ENCODE data around the gene ZNHIT2. TPM values are rescaled to one million over a fixed set of nuclear protein-coding genes. Genes with fewer than 3 reads are reported as not detected.

Gene ZNHIT2
- total RNA-seq, 1 donor from 2014 or later: 11.1 TPM

DNA sequence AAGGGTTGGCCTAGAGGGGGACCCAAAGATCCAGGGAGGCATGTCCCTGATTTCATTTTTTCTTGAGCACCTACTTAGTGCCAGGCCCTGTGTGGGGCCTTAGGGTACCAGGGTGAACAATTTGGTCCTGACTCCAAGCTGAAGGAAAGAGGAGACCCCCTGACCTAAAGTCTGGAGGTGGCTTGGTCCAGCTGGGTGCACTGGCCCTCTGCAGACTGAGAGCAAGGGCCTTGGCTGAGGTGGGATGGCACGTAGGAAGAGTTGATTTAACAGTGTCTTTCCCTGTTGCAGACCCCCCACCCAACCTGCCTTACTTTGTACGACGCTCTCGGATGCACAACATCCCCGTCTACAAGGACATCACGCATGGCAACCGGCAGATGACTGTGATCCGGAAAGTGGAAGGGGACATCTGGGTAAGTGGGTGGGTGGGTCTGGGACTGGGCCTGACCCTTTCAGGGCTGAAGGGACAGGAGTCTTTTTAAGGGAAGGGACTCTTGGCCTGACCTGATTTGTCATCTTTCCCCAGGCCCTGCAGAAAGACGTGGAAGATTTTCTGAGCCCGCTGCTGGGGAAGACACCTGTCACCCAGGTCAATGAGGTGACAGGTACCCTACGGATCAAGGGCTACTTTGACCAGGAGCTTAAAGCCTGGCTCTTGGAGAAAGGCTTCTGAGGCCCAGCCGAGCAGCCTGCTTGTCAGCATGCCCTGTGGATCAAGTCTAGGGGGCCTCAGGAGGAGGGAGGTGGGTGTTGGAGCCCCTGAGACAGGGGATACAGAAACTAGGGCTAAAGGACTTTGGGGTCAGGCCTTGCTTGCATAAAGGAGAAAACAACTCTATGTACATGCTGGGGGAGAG is 7.9 kb upstream of the ZNHIT2 start:
- no peak overlapping the region for H3K4me3 ChIP-seq (ENCODE audit: low read depth, low read length)
- H3K36me3 ChIP-seq (ENCODE audit: control insufficient read depth, insufficient read depth, low read length): peaks cover 43% of the 10 kb centered on the region
- DNase-seq (ENCODE audit: low read depth): no peak
- H3K27me3 ChIP-seq (ENCODE audit: control insufficient read depth, insufficient read depth, low read length): no peaks in the 10 kb centered on the region
- no peak for FAIRE-seq
- TF ChIP-seq CTCF (IDR thresholded peaks at IDR 0.05; ENCODE audit: insufficient read depth, low read length, severe bottlenecking): no peak

DNA sequence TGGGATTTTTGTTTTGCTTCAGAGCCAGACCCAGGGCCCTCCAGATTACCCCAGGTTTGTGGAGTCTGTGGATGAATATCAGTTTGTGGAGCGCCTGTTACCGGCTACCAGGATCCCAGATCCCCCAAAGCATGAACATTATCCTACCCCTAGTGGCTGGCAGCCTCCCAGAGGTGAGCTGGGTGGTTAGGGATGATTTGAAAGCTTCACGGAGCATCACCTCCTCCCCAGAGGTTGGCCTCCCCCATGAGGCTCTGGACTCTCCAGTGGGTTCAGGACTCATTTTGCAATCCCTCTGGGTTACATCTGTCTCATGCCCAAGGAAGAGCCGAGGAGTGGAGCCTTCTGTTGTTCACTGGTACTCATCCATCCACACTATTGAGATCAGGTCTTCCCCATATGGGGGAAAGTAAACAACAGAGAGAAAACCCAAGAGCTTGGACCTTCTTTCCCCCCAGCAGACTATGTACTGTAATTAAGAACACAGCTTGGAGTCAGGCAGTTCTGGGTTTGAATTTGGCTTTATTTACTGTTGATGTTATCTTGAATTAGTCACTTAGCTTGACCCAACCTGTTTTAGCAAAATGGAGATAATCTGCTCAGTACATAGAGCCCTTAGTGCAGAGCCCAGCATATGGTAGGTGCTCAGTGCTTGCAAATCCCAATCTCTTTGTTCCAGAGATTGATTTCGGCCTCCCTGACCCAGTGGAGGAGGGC is 7.1 kb upstream of the ZNHIT2 start:
- no peak for TF ChIP-seq CTCF (IDR thresholded peaks at IDR 0.05; ENCODE audit: insufficient read depth, low read length, severe bottlenecking)
- DNase-seq (ENCODE audit: low read depth) (no peak), FAIRE-seq (no peak)
- H3K36me3 ChIP-seq (ENCODE audit: control insufficient read depth, insufficient read depth, low read length): peaks cover 44% of the 10 kb centered on the region
- H3K4me3 ChIP-seq (ENCODE audit: low read depth, low read length): no peak overlapping the region
- H3K27me3 ChIP-seq (ENCODE audit: control insufficient read depth, insufficient read depth, low read length): no peaks in the 10 kb centered on the region

- no peak for FAIRE-seq
- Histone ChIP-seq H3K36me3 (ENCODE audit: control insufficient read depth, insufficient read depth, low read length) (peaks cover 39% of the 10 kb centered on the region), H3K27me3 (ENCODE audit: control insufficient read depth, insufficient read depth, low read length) (no peaks in the 10 kb centered on the region), H3K4me3 (ENCODE audit: low read depth, low read length) (peak within 1 kb of the TSS; percentile 79)
- TF ChIP-seq CTCF (IDR thresholded peaks at IDR 0.05; ENCODE audit: insufficient read depth, low read length, severe bottlenecking): no peak
- DNase-seq (ENCODE audit: low read depth): peak; percentile 95
Observed at GRCh38 chr11:65121865-65122696, 4.6 kb upstream of the ZNHIT2 start, which contains the start of the genes FAU and MRPL49. Gene FAU, minus strand, starts transcription at chr11:65122134. Its CDS starts 321 bp downstream, at chr11:65121813. Gene MRPL49, plus strand, starts transcription at chr11:65122321. Its CDS starts 26 bp downstream, at chr11:65122347.

- Histone ChIP-seq H3K36me3 (ENCODE audit: control insufficient read depth, insufficient read depth, low read length) (peaks cover 33% of the 10 kb centered on the region), H3K4me3 (ENCODE audit: low read depth, low read length) (peak overlapping the region; percentile 79), H3K27me3 (ENCODE audit: control insufficient read depth, insufficient read depth, low read length) (no peaks in the 10 kb centered on the region)
- DNase-seq (ENCODE audit: low read depth) (no peak), FAIRE-seq (no peak)
- no peak for TF ChIP-seq CTCF (IDR thresholded peaks at IDR 0.05; ENCODE audit: insufficient read depth, low read length, severe bottlenecking)
Observed at GRCh38 chr11:65121447-65121864, 4.0 kb upstream of the ZNHIT2 start.

- H3K4me3 ChIP-seq (ENCODE audit: low read depth, low read length): peak overlapping the region; percentile 79
- no peaks in the 10 kb centered on the region for H3K27me3 ChIP-seq (ENCODE audit: control insufficient read depth, insufficient read depth, low read length)
- no peak for TF ChIP-seq CTCF (IDR thresholded peaks at IDR 0.05; ENCODE audit: insufficient read depth, low read length, severe bottlenecking)
- DNase-seq (ENCODE audit: low read depth) (no peak), FAIRE-seq (no peak)
- H3K36me3 ChIP-seq (ENCODE audit: control insufficient read depth, insufficient read depth, low read length): peaks cover 36% of the 10 kb centered on the region
Observed at GRCh38 chr11:65120831-65121230, 3.3 kb upstream of the ZNHIT2 start.
